ENCODE data around the gene ZNF423.

- no peak for TF ChIP-seq CTCF (IDR thresholded peaks at IDR 0.05)
- TF ChIP-seq POLR2A (IDR thresholded peaks at IDR 0.05), result no peak
Measured at GRCh38 chr16:49670627-49671026, 185.3 kb downstream of the ZNF423 start.
